ENCODE data around the gene PNLDC1. TPM values are rescaled to one million over a fixed set of nuclear protein-coding genes. Genes with fewer than 3 reads are reported as not detected.

PNLDC1 gene
- total RNA-seq, result not detected in 2 replicates

GRCh38 chr6:159800141-159800865, at the start of gene PNLDC1:
TSS of gene PNLDC1 (plus strand) at chr6:159800276. CDS start at chr6:159800308, 32 bp downstream.
- no peak for DNase-seq (ENCODE audit: low read depth)
- H3K4me3 ChIP-seq (ENCODE audit: low read depth, low read length), result no peak within 1 kb of the TSS
- TF ChIP-seq CTCF (conservative IDR thresholded peaks at IDR 0.05; ENCODE audit: low read depth, low read length), result no peak

GRCh38 chr6:159751448-159751847, 48.6 kb upstream of the PNLDC1 start:
- no peak for TF ChIP-seq CTCF (conservative IDR thresholded peaks at IDR 0.05; ENCODE audit: low read depth, low read length)
- no peak overlapping the region for H3K4me3 ChIP-seq (ENCODE audit: low read depth, low read length)
- DNase-seq (ENCODE audit: low read depth), result no peak

GRCh38 chr6:159753081-159753872, 46.8 kb upstream of the PNLDC1 start:
- TF ChIP-seq CTCF (conservative IDR thresholded peaks at IDR 0.05; ENCODE audit: low read depth, low read length), result no peak
- no peak for DNase-seq (ENCODE audit: low read depth)
- H3K4me3 ChIP-seq (ENCODE audit: low read depth, low read length), result no peak overlapping the region

- DNase-seq (ENCODE audit: low read depth), result no peak
- TF ChIP-seq CTCF (conservative IDR thresholded peaks at IDR 0.05; ENCODE audit: low read depth, low read length), result no peak
- no peak overlapping the region for H3K4me3 ChIP-seq (ENCODE audit: low read depth, low read length)
Observed at GRCh38 chr6:159754401-159754800, 45.7 kb upstream of the PNLDC1 start.

- H3K4me3 ChIP-seq (ENCODE audit: low read depth, low read length), result no peak overlapping the region
- no peak for TF ChIP-seq CTCF (conservative IDR thresholded peaks at IDR 0.05; ENCODE audit: low read depth, low read length)
- no peak for DNase-seq (ENCODE audit: low read depth)
Observed at GRCh38 chr6:159754959-159755914, 44.8 kb upstream of the PNLDC1 start.

- no peak overlapping the region for H3K4me3 ChIP-seq (ENCODE audit: low read depth, low read length)
- TF ChIP-seq CTCF (conservative IDR thresholded peaks at IDR 0.05; ENCODE audit: low read depth, low read length), result no peak
- no peak for DNase-seq (ENCODE audit: low read depth)
Observed at GRCh38 chr6:159756508-159756907, 43.6 kb upstream of the PNLDC1 start.

All from epithelial cell of proximal tubule (primary cell).